GM19238 (cell line): ENCODE data around the gene NANP.
"Not testable (repeated sequence)": the region's sequence is repeated elsewhere in the genome, so short reads cannot be mapped to it uniquely, and the experiment has no call there.

Experiments
- DNase-seq: peaks from one replicate; pipeline ENCODE4 v3.0.0; 2011; ENCODE audit warnings: low spot score; ENCODE audit not compliant: insufficient read length

NANP gene

DNA sequence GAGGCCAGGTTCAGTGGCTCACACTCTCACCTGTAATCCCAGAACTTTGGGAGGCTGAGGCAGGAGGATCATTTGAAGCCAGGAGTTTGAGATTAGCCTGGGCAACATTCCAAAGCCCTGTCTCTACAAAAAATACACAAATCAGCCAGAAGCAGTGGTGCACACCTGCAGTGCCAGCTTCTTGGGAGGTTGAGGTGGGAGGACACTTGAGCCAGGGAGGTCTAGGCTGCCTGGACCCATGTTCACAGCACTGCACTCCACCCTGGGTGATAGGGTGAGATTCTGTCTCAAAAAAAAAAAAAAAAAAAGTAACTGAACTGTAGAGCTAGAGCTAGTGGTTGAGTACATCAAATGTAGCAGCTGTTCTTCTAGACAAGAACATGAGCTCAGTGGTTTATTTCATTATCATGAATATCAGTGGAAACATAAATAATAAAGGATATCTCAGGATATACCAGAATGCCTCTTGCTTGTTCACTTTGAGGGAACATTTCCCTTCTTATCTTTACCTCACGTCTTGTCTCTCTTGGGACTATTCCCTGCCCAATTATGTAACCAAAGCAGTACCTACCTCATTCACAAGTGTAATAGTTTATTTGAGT is 17.6 kb downstream of the NANP start:
- no peak for DNase-seq

GRCh38 chr20:25605148-25605547 is 18.7 kb downstream of the NANP start:
- DNase-seq, result no peak

DNA sequence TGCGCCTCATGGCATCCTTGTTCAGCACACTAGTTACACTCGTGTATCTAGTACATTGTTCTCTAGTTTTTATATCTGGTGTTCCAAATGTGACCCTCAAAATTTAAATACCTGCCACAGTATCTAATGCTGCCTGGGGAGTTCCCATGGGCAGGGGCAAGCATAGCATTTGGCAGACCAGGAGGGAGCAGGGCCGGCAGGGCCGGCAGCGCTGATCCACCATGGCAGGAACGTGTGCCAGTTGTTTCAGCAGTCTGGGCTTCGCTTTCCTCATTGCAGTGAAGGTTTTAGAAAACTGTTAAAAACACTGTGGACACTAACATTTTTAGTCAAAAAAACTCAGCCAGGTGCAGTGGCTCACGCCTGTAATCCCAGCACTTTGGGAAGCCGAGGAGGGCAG is 19.2 kb downstream of the NANP start:
- DNase-seq, result no peak

DNA sequence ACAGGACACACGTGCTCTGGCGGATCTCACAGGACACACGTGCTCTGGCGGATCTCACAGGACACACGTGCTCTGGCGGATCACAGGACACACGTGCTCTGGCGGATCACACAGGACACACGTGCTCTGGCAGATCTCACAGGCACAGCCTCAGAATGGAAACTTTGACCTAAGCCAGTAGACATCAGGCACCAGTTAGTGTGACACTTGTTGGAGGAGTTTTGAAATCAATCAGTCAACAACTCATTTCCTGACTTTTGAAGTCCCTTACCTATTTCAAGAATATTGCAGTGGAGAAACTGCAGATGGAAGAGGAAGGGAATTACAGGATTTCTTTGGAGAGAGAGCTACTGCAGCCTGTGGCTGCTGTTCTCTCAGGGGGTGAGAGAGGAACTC is 20.9 kb downstream of the NANP start:
- not testable (repeated sequence) for DNase-seq

DNA sequence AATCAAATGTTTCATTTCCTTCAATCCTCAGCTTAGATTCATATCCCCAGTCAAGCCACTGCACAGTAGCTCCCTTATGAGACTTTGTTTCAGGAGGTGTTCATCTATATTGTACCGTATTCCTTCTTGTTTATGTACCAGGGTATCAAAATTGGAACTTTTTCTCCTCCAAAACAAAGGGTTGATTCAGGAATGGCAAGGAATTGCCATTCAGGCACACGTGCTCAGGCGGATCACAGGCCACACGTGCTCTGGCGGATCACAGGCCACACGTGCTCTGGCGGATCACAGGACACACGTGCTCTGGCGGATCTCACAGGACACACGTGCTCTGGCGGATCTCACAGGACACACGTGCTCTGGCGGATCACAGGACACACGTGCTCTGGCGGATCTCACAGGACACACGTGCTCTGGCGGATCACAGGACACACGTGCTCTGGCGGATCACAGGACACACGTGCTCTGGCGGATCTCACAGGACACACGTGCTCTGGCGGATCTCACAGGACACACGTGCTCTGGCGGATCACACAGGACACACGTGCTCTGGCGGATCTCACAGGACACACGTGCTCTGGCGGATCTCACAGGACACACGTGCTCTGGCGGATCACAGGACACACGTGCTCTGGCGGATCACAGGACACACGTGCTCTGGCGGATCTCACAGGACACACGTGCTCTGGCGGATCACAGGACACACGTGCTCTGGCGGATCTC is 21.5 kb downstream of the NANP start:
- DNase-seq, result not testable (repeated sequence)

- no peak for DNase-seq
Observed at GRCh38 chr20:25601659-25602058, 22.2 kb downstream of the NANP start.

GRCh38 chr20:25600632-25601031 is 23.2 kb downstream of the NANP start:
- no peak for DNase-seq

DNA sequence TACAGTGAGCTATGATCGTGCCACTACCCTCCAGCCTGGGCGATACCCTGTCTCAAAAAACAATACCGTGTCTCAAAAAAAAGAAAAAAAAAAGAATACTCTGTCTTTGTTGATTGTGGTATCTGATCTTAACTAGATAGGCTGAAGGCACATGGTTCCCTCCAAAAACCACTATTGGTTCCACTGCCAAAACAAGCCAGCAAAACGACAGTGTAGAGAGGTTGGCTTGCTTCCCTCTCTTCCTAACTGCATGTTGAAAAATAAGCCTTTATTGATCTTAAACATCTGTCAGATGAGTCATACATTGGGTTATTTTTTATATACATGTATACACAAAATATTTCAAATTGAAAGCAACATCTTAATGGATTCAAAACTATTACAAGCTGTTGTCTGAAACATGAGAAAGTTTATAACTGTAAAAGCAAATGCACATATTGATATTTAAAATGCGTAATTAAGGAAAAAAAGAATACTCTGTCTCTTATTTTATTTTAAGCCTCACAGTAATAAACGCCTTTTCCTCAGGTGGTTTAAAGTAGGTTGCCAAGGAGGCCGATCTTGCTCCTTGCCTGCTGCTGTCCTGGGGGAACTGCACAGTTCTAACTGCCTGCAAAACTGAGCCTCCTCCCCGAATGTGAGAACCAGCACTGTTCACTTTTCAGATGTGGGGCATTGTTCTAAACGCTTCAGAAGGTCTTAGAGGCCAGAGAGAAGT is 31.5 kb downstream of the NANP start:
- DNase-seq, result no peak

DNA sequence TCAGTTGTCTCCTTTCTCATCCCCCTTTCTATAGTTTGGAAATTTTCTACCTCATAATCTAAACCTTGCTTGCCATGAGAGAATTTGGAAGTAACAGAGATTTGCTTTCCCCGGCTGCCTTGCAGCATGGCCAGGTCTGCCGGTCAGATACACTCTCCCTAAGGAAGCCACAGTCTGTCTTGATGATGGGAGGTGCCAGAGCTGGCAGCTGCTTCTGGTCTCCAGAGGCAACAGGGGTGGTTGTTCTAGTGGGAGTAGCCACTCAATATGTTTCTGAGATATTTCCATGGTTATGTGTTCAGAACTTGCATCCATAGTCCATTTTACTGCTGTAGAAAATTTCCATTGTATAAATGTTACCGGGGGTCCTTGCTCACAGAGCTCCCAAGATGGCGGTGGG is 33.0 kb downstream of the NANP start:
- not testable (repeated sequence) for DNase-seq

DNA sequence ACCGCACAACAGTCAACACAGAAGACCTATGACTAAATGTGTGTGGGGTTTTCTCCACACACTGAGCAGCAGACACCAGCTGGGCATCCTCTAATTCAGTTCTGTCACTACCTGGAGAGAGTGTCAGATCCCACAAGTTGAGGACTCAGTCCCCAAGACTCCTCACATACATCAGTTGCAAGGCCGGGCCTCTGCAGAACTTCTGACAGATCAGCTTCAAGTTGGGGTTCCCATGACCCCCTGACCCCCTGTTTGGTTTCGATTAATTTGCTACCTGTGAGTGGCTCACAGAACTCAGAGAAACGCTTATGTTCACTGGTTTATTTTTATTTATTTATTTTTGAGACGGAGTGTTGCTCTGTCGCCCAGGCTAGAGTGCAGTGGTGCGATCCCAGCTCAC is 35.3 kb downstream of the NANP start:
- no peak for DNase-seq

- DNase-seq, result no peak
Observed at GRCh38 chr20:25587536-25587935, 36.3 kb downstream of the NANP start.

DNA sequence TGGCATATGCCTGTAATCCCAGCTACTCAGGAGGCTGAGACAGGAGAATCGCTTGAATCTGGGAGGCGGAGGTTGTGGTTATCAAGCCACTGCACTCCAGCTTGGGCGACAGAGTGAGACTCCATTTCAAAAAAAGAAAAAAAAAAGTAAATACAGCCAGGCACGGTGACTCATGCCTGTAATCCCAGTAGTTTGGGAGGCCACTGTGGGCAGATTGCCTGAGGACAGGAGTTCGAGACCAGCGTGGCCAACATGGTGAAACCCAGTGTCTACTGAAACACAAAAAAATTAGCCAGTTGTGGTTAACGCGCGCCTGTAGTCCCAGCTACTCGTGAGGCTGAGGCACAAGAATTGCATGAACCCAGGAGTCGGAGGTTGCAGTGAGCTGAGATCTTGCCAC is 36.9 kb downstream of the NANP start:
- DNase-seq, result no peak

GRCh38 chr20:25584905-25585704 is 38.7 kb downstream of the NANP start, which contains the start of gene NINL:
Gene NINL (minus strand): TSS chr20:25585531. CDS start chr20:25526587, 58,944 bp downstream.
- no peak for DNase-seq

DNA sequence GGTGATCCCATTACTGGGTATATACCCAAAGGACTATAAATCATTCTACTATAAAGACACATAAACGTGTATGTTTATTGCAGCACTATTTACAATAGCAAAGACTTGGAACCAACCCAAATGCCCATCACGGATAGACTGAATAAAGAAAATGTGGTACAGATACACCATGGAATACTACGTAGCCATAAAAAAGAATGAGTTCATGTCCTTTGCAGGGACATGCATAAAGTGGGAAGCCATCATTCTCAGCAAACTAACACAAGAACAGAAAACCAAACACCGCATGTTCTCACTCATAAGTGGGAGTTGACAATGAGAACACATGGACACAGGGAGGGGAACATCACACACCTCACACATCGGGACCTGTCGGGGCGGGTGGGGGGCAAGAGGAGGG is 40.2 kb downstream of the NANP start:
- DNase-seq, result not testable (repeated sequence)

DNA sequence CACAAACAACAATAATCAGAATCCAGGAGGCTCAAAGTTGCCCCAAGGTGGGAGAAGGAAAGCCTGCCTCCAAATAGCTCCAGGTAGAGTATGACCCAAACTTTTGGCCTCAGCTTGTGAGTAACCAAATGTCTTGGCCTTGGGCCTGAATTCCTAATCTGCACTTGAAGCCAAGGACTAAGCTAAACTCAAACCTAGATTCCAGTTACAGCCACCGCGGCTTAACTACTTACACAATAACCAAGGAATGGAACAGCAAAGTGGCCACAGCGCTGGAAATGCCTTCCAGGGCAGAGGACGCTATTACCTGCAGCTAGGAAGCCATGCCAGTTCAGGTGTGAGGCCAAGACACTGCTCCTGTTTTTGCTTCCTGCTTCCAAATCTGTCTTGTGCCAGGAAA is 43.1 kb downstream of the NANP start:
- DNase-seq, result no peak

- no peak for DNase-seq
Observed at GRCh38 chr20:25579081-25579770, 44.6 kb downstream of the NANP start.

- no peak for DNase-seq
Observed at GRCh38 chr20:25576783-25577530, 46.9 kb downstream of the NANP start.

- DNase-seq, result no peak
Observed at GRCh38 chr20:25574411-25574810, 49.4 kb downstream of the NANP start.

GRCh38 chr20:25573288-25574251 is 50.2 kb downstream of the NANP start:
- DNase-seq, result no peak
